Heart left ventricle (tissue), 13 donors: ENCODE measurements around the gene HOXB2.

ENCODE experiments used
- POLR2A ChIP-seq, 2 donors: fragments of 450-650 bp; IDR thresholded peaks; one replicate each; pipeline ENCODE4 v1.6.1; 2017; ENCODE audit warnings: antibody characterized with exemption in 2 of 2, mild to moderate bottlenecking in 2 of 2, moderate library complexity in 2 of 2
- TF ChIP-seq, protein P1 (sequence below), 12 donors: fragments of 200-600 bp; sonication (generic) in 4 of 12; IDR thresholded peaks; one replicate each; pipeline versions ENCODE4 v1.5.0 to v1.8.0; 2018 to 2022; ENCODE audit warnings: antibody characterized with exemption in 12 of 12, mild to moderate bottlenecking in 5 of 12
- donor health status: ischemic (EF 13 %, LVEDD 7.1; RV severe dilation, severe dysfunction).
- donor health status: DM: no; HTN: yes; CAD: no.
- donor health status: DM: no; HTN: no; CAD: no.
- donor health status: ischemic (EF 25% LVEDD 6.9; RV normal size, moderate dysfunction).
- donor health status: ischemic (EF 25% LVEDD 5.7; RV mildly dilated, moderate dysfunction).
- donor health status: ischemic (EF 35%, LVEDD 5.7; RV mildly dilated, moderate dysfunction).
- donor health status: nonischemic (EF 11% LVEDD 7.7; RV severe dilation, severe dysfunction).
- donor health status: DM: yes; HTN: yes; CAD: no.
- donor health status: PGD.
- donor health status: ischemic (EF 29% LVEDD 5.4; RV normal size, mild dysfunction).
- donor health status: nonischemic (EF 23%, LVEDD 6.1; RV moderate dilation, normal function).

- TF ChIP-seq, protein P1, sequence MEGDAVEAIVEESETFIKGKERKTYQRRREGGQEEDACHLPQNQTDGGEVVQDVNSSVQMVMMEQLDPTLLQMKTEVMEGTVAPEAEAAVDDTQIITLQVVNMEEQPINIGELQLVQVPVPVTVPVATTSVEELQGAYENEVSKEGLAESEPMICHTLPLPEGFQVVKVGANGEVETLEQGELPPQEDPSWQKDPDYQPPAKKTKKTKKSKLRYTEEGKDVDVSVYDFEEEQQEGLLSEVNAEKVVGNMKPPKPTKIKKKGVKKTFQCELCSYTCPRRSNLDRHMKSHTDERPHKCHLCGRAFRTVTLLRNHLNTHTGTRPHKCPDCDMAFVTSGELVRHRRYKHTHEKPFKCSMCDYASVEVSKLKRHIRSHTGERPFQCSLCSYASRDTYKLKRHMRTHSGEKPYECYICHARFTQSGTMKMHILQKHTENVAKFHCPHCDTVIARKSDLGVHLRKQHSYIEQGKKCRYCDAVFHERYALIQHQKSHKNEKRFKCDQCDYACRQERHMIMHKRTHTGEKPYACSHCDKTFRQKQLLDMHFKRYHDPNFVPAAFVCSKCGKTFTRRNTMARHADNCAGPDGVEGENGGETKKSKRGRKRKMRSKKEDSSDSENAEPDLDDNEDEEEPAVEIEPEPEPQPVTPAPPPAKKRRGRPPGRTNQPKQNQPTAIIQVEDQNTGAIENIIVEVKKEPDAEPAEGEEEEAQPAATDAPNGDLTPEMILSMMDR (IDR thresholded peaks at IDR 0.05) = no peak
- no peak for TF ChIP-seq POLR2A (IDR thresholded peaks at IDR 0.05)
Observed at GRCh38 chr17:48571024-48571818, 26.3 kb upstream of the HOXB2 start.
